Left lung (tissue), 10 donors: ENCODE results near the gene IKZF1. TPM values are rescaled to one million over a fixed set of nuclear protein-coding genes. Genes with fewer than 3 reads are reported as not detected.
A peak's percentile ranks its signal among the peaks of the same experiment; 100 is the strongest.

ENCODE experiments used
- ATAC-seq: fragments of 200-7000 bp; cut with Tn5 transposase; one replicate; pipeline ENCODE4 v1.9.1; 2020; ENCODE audit warnings: moderate library complexity
- DNase-seq, 4 donors: peaks; one replicate each; pipeline ENCODE4 v3.0.0-alpha.2; 2013 to 2020
- H3K27ac ChIP-seq, 2 donors: fragments of 200-600 bp; sonication (generic) in 1 of 2; one replicate each; pipeline versions ENCODE4 v1.5.0 to v1.8.0; 2020 to 2021
- H3K27me3 ChIP-seq, 2 donors: fragments of 200-600 bp; sonication (generic) in 1 of 2; one replicate each; pipeline versions ENCODE4 v1.5.0 to v1.8.0; 2020 to 2021
- H3K36me3 ChIP-seq, 2 donors: fragments of 200-600 bp; sonication (generic) in 1 of 2; one replicate each; pipeline versions ENCODE4 v1.5.0 to v1.8.0; 2020 to 2021
- H3K4me1 ChIP-seq, 2 donors: fragments of 200-600 bp; one replicate each; pipeline ENCODE4 v1.8.0; 2021
- H3K4me3 ChIP-seq, 2 donors: fragments of 200-600 bp; sonication (generic) in 1 of 2; one replicate each; pipeline versions ENCODE4 v1.5.0 to v1.8.0; 2020 to 2021; ENCODE audit warnings: mild to moderate bottlenecking in 1 of 2
- H3K9me3 ChIP-seq, 2 donors: fragments of 200-600 bp; sonication (generic) in 1 of 2; one replicate each; pipeline versions ENCODE4 v1.5.0 to v1.8.0; 2020 to 2021
- intact Hi-C, 2 donors: fragments of 100-400 bp; cut with DNase I; formaldehyde crosslinking; loops; one replicate each; pipeline versions ENCODE4 v1.11.2 to v1.14.2; 2022
- polyA plus RNA-seq, 6 donors: library from polyadenylated mRNA; unstranded; fragments of 120-200 nt; gene quantifications; one replicate each; pipeline ENCODE4 v1.2.1, GENCODE V29; 2013; ENCODE audit not compliant: insufficient read length in 6 of 6
- total RNA-seq, 2 donors: library from RNA; stranded (reverse); fragmentation: NEBNext Ultra II Directional; extraction: Animal tissue kit (Norgen Biotek cat#: 25700); gene quantifications; one replicate each; pipeline ENCODE4 v1.2.1, GENCODE V29; 2021
- TF ChIP-seq, protein P1 (sequence below), 2 donors: fragments of 200-600 bp; sonication (generic) in 1 of 2; IDR thresholded peaks; one replicate each; pipeline versions ENCODE4 v1.5.0 to v1.8.0; 2021; ENCODE audit warnings: antibody characterized with exemption in 2 of 2
- donor health status: DM: no; HTN: yes; CAD: no.
- donor health status: DM: no; HTN: no; CAD: no.

Gene IKZF1
- total and polyA plus RNA-seq, 8 donors: 1.9 to 50.2 (median 2.3) TPM

DNA sequence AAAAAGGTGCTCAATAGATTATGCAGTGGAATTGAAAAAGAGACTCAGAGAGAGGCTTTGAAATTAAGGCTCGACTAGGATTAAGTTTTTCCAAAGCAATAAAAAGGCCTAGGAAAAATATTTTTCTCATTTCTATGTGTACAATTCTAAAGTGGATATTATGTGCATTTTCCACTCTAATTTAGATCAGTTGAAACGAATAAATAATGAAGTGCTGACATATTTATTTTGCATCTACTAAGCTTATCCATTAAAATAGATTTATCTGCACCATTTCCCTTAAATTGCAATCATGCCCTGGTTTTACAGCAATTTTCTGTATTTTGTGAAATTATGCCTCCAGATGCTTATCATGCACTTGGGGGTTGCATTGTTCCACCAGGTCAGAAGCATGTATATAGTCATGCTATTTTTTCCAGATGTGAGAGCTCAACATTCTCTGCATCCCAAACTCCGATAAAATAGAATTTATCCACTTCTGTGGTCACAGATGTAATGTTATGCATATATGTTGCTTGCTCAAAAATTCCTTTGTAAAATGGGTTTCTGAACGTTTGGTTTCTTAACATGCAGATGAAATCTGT is 127.3 kb downstream of the IKZF1 start:
- no peak overlapping the region for H3K4me3 ChIP-seq
- H3K4me1 ChIP-seq: no peaks in the 10 kb centered on the region
- no peaks in the 10 kb centered on the region for H3K27me3 ChIP-seq
- TF ChIP-seq, protein P1, sequence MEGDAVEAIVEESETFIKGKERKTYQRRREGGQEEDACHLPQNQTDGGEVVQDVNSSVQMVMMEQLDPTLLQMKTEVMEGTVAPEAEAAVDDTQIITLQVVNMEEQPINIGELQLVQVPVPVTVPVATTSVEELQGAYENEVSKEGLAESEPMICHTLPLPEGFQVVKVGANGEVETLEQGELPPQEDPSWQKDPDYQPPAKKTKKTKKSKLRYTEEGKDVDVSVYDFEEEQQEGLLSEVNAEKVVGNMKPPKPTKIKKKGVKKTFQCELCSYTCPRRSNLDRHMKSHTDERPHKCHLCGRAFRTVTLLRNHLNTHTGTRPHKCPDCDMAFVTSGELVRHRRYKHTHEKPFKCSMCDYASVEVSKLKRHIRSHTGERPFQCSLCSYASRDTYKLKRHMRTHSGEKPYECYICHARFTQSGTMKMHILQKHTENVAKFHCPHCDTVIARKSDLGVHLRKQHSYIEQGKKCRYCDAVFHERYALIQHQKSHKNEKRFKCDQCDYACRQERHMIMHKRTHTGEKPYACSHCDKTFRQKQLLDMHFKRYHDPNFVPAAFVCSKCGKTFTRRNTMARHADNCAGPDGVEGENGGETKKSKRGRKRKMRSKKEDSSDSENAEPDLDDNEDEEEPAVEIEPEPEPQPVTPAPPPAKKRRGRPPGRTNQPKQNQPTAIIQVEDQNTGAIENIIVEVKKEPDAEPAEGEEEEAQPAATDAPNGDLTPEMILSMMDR (IDR thresholded peaks at IDR 0.05): no peak
- intact Hi-C loops: no loop called here
- no peak for ATAC-seq
- no peaks in the 10 kb centered on the region for H3K9me3 ChIP-seq
- DNase-seq: no peak
- H3K27ac ChIP-seq: no peak overlapping the region
- H3K36me3 ChIP-seq: no peaks in the 10 kb centered on the region

DNA sequence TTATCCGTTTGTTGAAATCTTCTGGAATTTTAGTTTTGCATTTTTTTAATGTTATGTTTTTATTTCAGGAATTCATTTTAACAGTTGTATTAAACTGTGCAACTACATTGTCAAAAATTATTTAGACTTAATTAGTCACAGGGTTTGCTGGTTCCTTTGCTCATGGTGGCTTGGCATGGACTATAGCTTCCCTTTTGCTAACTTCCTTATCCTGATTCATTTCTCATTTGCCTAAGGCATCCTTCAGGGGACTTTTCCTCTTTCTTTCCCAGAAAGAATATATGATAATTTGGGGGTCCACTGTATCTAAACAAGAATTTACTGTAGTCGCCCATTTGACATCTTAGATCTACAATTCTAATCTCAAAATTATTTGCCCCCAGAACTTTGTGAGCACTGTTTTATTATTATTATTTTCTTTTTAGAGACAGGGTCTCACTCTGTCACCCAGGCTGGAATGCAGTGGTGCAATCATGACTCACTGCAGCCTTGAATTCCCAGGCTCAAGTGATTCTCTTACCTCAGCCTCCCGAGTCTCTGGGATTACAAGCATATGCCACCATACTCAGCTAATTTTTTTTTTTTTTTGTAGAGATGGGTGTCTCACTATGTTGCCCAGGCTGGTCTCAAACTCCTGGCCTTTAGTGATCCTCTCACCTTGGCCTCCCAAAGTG is 131.8 kb downstream of the IKZF1 start:
- H3K4me1 ChIP-seq: no peaks in the 10 kb centered on the region
- intact Hi-C loops: no loop called here
- DNase-seq (no peak), ATAC-seq (peak; percentile 47)
- no peak overlapping the region for H3K27ac ChIP-seq
- H3K36me3 ChIP-seq: peaks cover 0 to 11% of the 10 kb centered on the region in 2 donors
- TF ChIP-seq, protein P1 (IDR thresholded peaks at IDR 0.05): no peak
- H3K4me3 ChIP-seq: no peak overlapping the region
- no peaks in the 10 kb centered on the region for H3K27me3 ChIP-seq
- no peaks in the 10 kb centered on the region for H3K9me3 ChIP-seq

DNA sequence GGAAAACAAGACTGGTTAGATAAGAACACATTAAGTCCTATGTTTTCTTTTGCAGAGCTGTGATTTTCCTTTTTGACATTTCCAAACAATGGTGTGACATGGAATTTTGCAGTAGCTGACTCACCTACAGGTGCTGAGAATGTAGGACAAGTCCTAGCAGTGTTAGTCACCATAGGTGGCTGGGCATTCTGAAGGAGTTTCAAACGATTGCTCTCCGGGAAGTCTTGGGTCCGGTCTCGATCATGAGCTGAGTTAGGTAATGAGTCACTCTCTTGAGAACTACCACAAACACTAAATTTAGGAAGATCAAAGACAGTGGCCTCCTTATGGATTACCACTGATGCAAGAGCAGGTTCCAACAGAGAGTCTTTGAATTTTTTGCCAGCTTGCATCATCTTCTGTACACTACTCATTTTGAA is 142.0 kb downstream of the IKZF1 start:
- H3K36me3 ChIP-seq: peaks cover 0 to 26% of the 10 kb centered on the region in 2 donors
- H3K4me1 ChIP-seq: peaks cover 0 to 13% of the 10 kb centered on the region in 2 donors
- peak overlapping the region in 1 of 2 donors; percentile 5 for H3K27ac ChIP-seq
- peak; percentile 78 for ATAC-seq
- H3K27me3 ChIP-seq: no peaks in the 10 kb centered on the region
- peak in 1 of 4 donors; percentile 51 for DNase-seq
- no peak overlapping the region for H3K4me3 ChIP-seq
- TF ChIP-seq, protein P1 (IDR thresholded peaks at IDR 0.05): no peak
- intact Hi-C loops: no loop called here
- no peaks in the 10 kb centered on the region for H3K9me3 ChIP-seq

DNA sequence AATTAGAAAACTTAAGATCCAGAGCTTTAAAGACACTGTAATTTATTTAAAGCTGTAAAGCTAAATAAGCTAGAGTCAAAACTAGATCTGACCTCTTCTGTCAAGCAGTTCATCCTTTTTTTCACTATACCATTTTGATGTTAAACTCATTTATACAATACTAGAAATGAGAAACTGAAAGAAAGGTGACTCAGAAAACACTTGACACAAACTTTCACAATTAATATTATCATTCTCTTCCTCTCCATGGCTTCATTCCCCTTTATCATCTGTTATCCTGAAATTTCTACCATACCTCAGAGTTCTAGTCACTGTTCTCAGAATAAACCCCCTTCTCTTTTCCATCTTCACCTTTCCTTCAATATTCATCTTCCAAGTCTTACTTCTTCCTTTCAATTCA is 144.3 kb downstream of the IKZF1 start:
- peaks cover 0 to 21% of the 10 kb centered on the region in 2 donors for H3K36me3 ChIP-seq
- intact Hi-C loops: no loop called here
- no peaks in the 10 kb centered on the region for H3K27me3 ChIP-seq
- H3K4me1 ChIP-seq: peaks cover 0 to 13% of the 10 kb centered on the region in 2 donors
- H3K9me3 ChIP-seq: no peaks in the 10 kb centered on the region
- TF ChIP-seq, protein P1 (IDR thresholded peaks at IDR 0.05): no peak
- H3K27ac ChIP-seq: no peak overlapping the region
- no peak overlapping the region for H3K4me3 ChIP-seq
- no peak for DNase-seq
- ATAC-seq: no peak

DNA sequence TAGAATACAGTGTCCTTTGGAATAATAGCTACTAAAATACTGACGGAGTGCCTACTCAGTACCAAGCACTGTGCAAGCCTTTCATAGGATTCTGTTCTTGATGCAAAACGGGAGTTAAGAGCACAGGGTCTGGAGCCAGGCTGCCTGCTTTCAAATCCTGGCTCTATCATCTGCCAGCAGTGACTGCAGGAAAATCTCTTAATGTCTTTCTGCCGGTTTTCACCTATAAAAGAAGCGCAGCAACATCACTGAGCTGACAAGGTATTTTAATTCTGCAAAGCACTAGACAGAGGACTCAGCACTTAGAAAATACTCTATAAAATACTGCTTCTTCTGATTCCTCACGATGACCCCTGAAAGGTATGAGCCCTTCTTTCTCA is 145.0 kb downstream of the IKZF1 start:
- no peaks in the 10 kb centered on the region for H3K27me3 ChIP-seq
- no peaks in the 10 kb centered on the region for H3K9me3 ChIP-seq
- peaks cover 0 to 21% of the 10 kb centered on the region in 2 donors for H3K36me3 ChIP-seq
- H3K27ac ChIP-seq: peak overlapping the region in 1 of 2 donors; percentile 77
- H3K4me3 ChIP-seq: peak overlapping the region; percentile 70 to 86
- TF ChIP-seq, protein P1 (IDR thresholded peaks at IDR 0.05): no peak
- intact Hi-C loops: no loop called here
- no peak for DNase-seq
- H3K4me1 ChIP-seq: peaks cover 0 to 13% of the 10 kb centered on the region in 2 donors
- no peak for ATAC-seq
